ENCODE results near the gene SIL1.

GRCh38 chr5:139215107-139215975 lies 17.2 kb upstream of the SIL1 start:
- TF ChIP-seq CTCF (conservative IDR thresholded peaks at IDR 0.05 in 1 of 2, IDR thresholded peaks at IDR 0.05 in 1 of 2; ENCODE audit: low read depth in 1 of 2, low read length in 2 of 2) (no peak), EZH2 (IDR thresholded peaks at IDR 0.05; ENCODE audit: low read length, missing control alignments) (no peak)

All from fibroblast of lung (primary cell).